GM19324 (cell line): Measurements from ENCODE around the gene CAMK1D.
"Not testable (repeated sequence)": the region's sequence is repeated elsewhere in the genome, so short reads cannot be mapped to it uniquely, and the experiment has no call there.

Source experiments
- ATAC-seq: cut with Tn5 transposase; IDR thresholded peaks from one replicate; pipeline ENCODE4 v1.9.1; 2021; ENCODE audit warnings: mild to moderate bottlenecking, moderate library complexity; ENCODE audit not compliant: unreplicated experiment, low FRiP score

The CAMK1D gene

GRCh38 chr10:12849319-12850181, 500.2 kb downstream of the CAMK1D start:
- no peak for ATAC-seq

DNA sequence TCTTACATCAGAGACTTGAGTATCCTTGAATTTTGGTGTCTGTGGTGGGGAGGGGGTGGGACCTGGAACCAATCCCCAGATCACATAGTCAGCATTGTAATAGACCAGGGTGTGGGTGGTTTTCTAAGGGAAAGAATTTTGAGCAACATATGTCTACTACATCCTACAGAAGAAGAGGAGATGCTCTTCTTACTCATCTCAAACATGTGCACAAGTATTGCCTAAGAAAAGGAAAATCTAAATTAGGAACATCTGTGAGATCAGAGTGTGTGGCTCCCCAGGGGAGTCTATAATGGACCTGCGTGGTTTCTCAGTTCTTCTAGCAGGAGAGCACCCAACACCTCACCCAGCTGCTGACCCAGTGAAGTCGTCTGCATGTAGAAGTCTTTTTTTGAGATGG, 503.3 kb downstream of the CAMK1D start:
- no peak for ATAC-seq

GRCh38 chr10:12854988-12855387, 505.6 kb downstream of the CAMK1D start:
- ATAC-seq = no peak

- ATAC-seq = no peak
Measured at GRCh38 chr10:12862459-12862858, 513.1 kb downstream of the CAMK1D start.

- ATAC-seq = not testable (repeated sequence)
Measured at GRCh38 chr10:12865515-12865914, 516.2 kb downstream of the CAMK1D start.

- no peak for ATAC-seq
Measured at GRCh38 chr10:12868229-12868628, 518.9 kb downstream of the CAMK1D start.

- no peak for ATAC-seq
Measured at GRCh38 chr10:12869427-12869826, 520.1 kb downstream of the CAMK1D start.

GRCh38 chr10:12872577-12872976, 523.2 kb downstream of the CAMK1D start:
- no peak for ATAC-seq

DNA sequence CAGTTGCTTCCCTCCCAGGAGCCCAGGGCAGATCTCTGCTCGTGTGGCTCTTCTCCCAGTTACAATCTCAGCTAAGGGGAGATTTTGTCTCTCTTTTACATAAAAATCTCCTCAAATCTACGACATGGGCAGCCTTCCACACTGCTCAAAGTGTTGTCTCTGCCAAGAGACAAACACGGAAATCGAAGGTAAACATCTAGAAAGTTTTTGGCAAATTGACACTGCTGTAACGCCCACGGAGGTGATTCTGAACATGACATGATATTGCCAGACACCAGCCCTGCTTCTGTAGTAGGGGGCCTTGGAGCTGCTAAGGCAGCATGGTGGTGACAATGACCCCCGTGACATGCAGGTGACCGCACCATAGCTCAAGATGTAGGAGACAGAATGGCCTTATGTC, 523.8 kb downstream of the CAMK1D start:
- no peak for ATAC-seq

GRCh38 chr10:12874501-12874900, 525.2 kb downstream of the CAMK1D start:
- no peak for ATAC-seq

GRCh38 chr10:12875100-12875499, 525.8 kb downstream of the CAMK1D start:
- no peak for ATAC-seq

- no peak for ATAC-seq
Measured at GRCh38 chr10:12876266-12876665, 526.9 kb downstream of the CAMK1D start.

GRCh38 chr10:12877150-12877549, 527.8 kb downstream of the CAMK1D start:
- no peak for ATAC-seq

DNA sequence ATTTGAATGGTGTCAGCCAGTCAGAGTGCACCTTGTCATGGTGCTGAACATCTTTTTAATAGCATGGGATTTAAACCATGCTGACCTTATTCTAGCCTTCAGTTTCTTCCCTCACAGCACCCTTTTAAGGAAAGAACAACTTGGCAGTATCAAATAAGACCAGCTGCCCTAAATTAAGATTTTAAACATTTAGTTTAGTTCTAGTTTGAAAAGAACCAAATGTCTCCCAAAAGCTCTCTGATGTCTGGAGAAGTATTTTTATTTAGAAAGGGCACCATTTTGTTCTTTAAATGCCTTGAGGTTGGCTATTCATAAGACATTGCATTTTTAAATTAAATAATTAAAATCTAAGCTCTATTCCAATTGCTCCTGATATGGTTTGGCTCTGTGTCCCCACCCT, 531.1 kb downstream of the CAMK1D start:
- no peak for ATAC-seq

DNA sequence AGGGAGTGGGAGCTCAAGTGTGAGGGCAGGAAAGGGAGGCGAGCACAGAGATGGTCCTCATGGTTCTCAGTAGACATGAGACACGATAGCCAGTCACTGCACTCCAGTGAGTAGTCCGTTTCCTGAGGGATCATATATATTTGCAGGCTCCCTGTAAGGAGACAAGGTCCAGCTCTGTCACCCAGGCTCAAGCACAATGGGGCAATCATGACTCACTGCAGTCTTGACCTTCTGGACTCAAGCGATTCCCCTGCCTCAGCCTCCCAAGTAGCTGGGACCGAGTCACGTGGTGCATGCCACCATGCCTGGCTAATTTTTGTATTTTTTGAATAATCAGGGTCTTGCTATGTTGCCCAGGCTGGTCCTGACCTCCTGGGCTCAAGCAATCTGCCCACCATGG, 535.5 kb downstream of the CAMK1D start:
- ATAC-seq = no peak
